Limb (tissue), 2 donors: ENCODE results near the gene NR1H2.
"Not testable (repeated sequence)": the region's sequence is repeated elsewhere in the genome, so short reads cannot be mapped to it uniquely, and the experiment has no call there.

Source experiments
- DNase-seq, 2 donors: peaks; one replicate each; pipeline ENCODE4 v3.0.0-alpha.2; 2016; ENCODE audit errors: extremely low spot score in 2 of 2

Gene NR1H2

DNA sequence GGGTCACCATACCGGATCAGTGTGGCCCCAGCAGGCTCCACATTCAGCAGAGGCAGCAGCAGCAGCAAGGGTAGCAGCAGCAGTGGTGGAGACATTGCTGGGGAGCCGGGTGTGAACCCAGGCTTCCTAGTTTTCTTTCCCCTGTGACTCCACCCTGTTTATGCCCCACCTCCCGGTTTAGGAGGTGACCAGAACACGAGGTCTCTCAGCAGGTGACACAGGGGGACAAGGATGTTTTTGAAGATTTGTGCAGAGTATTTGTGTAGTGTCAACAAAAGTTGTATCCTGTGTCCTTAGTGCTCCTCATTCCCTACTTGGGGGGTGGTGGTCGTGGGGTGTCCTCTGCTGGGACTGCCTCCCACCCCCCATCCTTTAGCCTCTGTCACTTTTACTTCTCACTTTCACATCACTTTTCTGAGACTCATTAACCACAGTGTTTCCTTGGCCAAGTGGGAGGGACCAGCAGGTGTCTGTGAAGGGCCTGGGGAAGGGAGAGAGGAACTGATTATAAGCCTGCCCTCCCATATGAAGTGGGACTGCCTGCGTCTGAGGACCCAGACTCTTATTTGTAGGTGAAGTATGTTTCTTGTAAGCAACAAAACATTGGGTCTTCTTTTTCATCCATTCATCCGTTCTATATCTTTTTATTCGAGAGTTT, 31.5 kb upstream of the NR1H2 start:
- no peak for DNase-seq

DNA sequence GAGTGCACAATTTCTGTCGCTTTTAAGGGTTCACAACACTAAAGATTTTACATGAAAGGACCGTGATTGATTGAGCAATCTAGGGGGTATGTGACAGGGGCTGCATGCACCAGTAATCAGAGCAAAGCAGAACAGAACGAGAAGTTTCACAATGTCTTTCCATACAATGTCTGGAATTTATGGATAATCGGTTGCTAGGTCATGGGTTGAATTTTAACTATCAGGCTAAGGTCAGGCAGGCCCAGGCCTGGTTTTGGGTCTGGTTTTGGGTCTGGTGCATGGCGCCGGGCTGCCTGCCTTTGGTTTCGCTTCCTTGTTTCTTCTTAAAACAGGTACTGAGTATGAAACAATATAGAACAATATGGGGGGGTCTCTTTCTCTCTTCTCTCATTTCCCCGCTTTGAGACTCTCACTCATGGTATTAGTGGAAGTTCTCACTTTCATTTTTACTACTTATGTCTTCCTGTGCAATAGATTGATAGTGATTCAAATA, 29.1 kb upstream of the NR1H2 start:
- DNase-seq = not testable (repeated sequence)

DNA sequence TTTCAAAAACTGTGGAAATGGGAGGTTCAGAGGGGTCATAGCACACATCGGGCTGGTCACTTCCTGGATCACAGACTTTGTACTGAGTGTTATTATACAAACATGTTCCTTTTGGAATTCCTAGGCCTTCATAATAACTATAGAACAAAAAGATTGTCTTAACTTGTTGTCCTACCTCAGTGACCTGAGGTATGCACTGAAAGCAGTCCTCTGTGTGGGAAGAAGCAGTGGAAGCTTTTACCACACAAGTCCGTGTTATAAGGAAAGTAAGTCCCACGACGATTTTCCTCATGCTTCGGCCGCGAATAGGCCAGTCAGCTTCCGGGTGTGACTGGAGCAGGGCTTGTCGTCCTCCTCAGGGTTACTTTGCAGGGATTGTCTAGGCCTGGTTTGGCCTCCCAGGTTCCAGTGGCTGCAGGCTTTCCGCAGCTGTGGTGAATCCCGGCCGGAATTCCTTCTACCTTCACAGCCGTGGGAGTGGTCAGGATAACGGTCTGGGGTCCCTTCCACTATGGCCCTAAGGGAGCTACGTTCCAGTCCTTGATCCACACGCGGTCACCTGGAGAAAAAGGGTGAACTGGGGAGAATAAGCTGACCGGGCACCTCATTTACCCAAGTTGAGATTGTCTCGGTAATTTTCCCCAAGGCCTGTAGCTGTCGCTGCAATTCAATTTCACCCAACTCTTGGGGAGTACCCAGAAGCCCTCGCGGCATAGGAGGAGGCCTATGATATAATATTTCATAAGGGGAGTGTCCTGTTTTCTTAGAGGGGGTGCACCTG, 26.8 kb upstream of the NR1H2 start:
- DNase-seq = no peak

DNA sequence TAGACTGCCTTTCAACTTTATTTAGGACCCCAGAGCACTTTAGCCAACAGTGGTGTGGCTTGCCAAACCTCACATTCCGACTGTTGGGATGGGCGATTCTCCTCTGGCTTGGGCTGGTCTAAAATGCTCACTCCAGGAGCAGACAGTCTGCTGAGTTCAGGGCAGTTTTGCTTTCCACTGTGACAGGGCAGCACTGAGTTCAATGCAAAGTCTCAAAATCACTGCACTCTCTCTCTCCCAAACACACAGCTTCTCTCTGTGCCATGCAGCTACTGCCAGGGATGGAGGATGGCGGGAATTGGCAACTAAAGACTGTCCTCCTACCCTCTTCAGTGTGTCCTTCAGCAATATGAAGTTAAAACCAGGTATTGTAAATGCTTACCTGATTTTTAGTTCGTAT, 24.0 kb upstream of the NR1H2 start:
- DNase-seq = no peak

DNA sequence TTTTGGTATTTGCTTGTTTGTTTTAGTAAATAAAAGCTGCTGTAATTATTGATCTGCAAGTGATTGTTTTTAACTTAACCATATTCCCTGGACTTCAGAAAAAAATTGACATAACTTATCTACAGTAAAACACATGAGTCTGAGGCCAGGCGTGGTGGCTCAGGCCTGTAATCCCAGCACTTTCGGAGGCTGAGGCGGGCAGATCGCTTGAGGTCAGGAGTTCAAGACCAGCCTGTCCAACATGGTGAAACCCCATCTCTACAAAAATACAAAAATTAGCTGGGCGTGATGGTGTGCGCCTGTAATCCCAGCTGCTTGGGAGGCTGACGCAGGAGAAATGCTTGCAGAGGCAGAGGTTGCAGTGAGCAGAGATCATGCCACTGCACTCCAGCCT, 22.8 kb upstream of the NR1H2 start:
- not testable (repeated sequence) for DNase-seq

DNA sequence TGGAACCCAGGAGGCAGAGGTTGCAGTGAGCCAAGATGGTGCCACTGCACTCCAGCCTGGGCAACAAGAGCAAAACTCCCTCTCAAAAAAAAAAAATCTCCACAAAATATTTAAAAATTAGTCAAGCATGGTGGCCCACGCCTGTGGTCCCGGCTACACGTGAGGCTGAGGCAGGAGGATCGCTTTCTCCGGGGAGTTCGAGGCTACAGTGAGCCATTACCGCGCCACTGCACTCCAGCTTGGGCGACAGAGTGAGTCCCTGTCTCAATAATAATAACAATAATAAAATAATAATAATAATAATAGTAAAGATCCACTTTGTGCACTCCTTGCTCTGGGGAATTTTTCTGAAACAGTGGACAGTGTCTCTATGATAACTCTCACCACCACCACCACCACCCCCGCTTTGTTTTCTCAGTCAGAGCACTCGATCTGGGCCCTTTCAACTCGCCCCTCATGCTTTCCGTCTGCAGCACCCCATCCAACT, 19.5 kb upstream of the NR1H2 start:
- DNase-seq = no peak

DNA sequence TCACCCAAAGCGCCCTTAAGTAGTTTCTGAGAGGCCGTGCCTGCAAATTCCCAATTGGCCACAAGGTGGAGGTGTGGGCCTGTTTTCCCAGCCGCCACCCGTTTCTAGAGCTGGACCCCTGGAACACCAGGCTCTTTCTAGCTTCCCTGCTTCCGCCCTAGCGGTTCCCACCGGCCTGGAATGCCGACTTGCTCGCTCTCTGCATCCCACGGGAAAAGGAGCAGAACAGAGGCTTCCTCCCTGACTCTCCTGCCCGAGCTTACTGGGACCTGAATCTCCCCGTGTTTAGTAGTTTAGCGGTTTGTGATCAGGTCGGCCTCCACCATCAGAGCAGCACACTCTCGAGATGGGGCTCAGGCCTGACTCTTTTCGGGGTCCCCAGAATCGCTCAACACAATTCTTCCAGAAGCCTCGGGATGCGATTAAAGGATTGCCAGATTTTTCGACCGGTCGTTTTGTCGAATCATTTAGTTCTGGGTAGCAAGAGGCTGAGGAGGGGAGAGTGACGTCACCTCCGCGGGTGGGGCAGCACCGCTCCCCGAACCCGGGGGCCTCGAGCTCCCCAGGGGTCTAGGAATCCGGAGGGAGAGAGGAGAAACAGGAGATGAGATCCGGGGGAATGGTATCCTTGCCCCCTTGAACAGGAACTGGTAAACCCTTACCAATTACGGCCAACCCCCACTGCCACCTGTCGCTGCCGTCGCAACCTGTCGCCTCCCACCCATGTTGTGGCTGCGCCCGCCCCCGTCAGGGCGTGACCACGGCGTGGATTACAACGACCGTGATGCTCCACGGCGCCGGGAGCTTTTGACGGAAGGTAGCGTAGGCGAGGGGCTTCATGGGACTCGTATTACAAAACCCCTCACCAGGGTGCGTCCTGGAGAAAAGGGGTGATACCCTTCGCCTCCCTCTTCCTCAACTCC, 18.8 kb upstream of the NR1H2 start:
- peak; percentile 43 to 83 for DNase-seq

DNA sequence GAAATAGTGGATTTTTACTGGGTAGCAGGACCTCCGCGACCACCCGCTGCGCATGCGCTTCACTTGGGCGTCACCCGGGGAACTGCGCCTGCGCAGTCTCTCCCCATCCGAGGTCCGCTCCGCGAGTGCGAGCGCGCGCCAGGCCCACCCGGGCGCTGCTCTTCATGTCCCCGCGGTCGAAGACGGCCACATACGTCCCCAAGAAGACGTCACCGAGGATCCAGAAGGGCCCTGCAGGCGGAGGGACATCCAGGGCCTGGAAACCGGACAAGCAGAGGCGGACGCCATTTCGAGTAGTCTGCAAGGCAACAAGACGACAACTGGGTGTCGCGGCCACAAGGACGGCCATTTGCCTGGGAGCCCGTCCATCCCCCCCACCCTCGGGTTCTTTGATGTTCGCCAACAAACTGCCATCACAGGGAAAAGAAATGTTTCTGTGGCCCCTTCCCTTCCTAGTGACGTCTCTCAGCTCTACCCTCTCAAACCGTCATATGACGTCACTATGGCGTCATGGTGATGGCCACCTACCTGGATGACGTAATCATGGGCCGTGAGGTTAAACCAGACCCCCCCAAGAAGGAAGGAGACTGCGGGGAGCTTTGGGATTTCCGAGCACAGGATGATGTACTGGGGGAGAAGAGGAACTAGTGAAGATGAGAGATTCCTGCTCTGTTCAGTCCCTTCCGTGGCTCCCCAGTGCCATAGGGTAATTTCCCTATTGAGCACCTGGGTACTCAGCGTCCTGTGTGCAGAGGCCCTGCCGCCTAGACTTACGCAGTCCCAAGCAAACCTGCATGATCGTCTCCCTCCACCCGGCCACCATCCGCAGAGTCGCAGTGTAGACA, 17.6 kb upstream of the NR1H2 start:
- DNase-seq = peak; percentile 76 to 85

DNA sequence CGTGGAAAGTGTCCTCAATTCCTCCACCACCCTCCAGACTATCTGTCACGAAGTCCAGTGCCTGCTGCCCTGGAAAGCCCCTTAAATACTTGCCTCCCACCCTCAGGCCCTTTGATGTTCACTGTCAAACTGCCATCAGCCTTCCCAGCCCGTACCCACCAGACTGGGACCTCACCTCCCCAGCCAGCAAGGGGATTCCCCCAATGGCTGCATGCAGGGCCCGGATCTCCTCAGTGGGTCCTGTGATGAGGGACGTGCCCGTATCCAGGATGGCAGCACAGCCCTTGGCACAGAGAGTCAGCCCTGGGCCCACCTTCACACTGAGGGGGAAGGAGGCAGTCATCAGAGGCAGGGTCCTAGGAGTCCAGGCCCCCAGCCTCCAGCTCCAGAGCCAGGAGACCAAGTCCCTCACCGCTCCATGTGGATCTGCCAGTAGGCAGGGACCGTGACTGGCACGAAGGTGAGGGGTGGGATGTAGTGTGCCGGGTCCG, 16.9 kb upstream of the NR1H2 start:
- no peak for DNase-seq

DNA sequence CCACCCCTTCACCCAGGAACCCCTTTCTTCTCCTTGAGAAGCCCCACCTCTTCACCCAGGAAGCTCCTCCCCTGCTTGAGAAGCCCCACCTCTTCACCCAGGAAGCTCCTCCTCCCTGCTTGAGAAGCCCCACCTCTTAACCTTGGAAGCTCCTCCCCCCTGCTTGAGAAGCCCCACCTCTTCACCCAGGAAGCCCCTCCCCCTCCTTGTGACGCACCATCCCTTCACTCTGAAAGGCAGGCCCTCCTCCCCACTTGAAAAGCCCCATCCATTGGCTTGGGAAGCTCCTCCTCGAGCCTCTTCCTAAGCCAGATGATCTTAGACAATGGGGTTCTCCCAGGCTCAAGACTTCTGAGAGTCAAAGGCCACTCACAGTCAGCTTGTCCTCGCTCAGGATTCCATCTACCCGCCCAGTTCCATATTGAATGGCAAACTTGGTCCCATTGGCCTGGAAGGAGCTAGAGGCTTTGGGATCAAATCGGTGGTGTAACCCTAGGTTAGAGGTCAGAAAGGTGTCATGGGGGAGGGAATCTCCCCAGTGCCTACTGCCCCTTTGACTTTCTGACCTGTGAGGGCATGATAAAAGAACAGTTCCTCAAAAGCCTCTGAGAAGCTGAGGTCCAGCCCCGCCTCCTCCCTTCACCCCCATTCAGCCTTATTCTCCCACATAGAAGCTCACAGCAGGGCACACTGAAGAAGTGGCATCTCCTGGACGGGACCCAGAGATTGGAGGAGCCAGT, 14.8 kb upstream of the NR1H2 start:
- DNase-seq = no peak

DNA sequence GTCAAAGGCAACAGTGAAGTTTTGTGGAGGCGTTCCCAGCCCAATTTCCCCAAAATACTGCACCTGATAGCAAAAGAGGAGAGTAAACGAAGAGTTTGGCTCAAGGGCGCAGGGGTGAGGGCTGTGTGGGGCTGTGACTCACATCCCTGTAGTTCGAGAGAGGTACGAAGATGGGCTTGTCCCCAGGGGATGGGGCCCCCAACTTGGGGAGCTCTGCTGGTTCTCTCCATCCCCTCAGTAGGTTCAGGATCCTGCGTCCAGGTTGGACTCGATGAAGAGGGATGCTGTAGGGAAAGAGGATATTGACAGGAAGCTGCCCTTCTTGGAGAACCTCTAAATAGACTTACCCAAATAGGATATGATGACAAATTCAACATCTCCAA, 14.2 kb upstream of the NR1H2 start:
- DNase-seq = no peak

DNA sequence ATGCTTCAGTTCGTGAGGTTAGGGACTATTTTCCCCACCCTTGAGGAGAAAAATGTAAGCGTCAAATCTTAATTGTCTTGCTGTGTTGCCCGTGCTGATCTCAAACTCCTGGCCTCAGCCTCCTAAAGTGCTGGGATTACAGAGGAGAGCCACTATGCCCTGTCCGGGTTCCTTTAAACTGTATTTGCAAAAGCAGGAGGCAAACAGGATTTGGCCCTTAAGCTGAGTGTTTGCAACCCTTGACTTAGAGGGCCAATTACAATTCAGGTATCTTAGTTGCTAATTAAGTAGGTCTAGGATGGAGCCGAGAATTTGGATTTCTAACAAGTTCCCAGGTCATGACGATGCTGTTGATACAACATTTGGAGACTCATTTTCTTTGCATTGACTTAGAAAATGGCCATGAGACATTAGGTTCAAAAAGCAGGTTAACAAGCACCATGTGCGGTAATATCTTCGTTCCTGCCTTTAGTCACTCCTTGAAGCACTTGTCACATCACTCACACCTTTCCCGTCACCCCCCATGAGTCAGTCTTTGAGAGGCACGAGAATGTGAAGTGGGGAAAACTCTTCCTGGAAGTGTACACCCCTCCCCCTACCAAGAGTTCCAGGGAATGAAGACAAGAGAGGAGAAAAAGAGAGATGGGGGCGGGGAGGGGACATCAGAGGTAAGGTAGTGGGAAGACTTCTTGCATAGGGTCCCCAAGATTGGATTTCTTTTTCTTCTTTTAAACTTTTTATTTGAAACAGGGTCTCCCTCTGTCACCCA, 13.4 kb upstream of the NR1H2 start:
- no peak for DNase-seq

DNA sequence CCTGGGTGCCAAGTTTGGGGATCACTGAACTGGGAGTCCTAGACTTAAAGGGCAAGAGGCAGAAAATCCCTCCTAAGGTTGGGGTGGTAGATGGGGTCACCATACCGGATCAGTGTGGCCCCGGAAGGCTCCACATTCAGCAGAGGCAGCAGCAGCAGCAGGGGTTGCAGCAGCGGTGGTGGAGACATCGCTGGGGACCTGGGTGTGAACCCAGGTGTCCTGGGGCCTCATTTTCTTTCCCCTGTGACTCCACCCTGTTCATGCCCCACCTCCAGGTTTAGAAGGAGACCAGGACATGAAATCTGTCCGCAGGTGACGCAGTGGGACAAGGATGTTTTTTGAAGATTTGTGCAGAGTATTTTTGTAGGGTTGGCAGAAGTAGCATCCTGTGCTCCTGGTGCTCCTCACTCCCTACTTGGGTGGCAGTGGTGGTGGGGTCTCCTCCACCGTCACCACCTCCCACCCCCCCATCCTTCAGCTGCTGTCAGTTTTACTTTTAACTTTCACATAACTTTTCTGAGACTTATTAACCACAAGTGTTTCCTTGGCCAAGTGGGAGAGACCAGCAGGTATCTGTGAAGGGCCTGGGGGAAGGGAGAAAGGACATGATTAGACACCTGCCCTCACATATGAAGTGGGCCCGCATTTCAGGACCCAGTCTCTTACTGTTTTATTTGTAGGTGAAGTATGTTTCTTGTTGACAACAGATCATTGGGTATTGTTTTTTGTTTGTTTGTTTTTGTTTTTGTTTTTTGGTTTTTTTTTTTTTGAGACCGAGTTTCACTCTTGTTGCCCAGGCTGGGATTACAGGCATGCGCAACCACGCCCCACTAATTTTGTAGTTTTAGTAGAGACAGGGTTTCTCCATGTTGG, 10.6 kb upstream of the NR1H2 start, which contains the start of gene NAPSA:
Gene NAPSA, minus strand, starts transcription at position 206 of the 873 bp plus-strand sequence. Its CDS starts 18 bp downstream, at position 188.
- no peak for DNase-seq

DNA sequence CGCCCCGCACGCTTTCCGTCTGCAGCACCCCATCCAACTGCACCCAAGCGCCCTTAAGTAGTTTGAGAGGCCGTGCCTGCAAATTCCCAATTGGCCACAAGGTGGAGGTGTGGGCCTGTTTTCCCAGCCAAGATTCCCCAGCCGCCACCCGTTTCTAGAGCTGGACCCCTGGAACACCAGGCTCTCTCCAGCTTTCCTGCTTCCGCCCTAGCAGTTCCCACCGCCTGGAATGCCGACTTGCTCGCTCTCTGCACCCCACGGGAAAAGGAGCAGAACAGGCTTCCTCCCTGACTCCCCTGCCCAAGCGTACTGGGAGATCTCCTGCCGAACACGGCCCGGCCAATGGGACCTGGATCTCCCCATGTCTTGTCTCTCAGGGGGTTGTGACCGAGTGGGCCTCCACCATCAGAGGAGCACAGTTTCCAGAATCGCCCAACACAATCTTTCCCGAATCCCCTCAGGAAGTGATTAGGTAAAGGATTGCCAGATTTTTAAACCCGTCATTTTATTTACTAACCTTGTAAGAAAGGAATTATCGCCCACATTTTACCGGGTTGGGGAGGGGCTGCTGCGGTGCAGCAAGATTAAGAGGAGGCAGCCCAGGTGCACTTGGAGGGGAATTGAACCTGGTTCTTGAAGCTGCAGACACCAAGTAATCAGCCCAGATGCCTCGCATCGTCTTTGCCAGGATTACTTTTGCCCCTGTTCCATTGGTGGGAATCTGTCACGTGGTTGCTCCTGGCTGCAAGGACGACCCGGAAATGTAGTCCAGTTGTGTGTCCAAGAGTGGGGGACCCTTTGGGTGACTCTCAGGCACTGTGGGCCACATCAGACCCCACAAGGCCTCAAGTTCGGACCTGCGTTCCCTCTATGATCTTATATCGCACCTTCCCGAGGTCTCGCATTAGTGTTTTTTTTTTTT, 7.3 kb upstream of the NR1H2 start:
- peak; percentile 79 to 91 for DNase-seq

DNA sequence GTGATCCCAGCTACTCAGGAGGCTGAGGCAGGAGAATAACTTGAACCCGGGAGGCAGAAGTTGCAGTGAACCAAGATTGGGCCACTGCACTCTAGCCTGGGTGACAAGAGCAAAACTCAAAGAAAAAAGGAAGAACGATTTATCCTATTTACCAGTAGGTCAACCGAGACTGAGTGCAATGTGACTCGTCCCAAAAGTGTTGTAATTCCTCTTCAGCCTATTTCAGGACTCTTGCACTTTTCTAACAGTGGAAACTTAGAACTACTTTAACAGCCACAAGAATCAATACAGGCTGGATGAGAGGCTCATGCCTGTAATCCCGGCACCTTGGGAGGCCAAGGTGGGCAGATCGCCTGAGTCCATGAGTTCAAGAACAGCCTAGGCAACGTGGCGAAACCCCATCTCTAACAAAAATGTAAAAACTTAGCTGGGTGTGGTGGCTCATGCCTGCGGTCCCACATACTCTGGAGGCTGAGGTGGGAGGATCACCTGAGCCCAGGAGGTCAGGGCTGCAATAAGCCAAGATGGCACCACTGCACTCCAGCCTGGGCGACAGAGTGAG, 4.3 kb upstream of the NR1H2 start:
- DNase-seq = no peak

DNA sequence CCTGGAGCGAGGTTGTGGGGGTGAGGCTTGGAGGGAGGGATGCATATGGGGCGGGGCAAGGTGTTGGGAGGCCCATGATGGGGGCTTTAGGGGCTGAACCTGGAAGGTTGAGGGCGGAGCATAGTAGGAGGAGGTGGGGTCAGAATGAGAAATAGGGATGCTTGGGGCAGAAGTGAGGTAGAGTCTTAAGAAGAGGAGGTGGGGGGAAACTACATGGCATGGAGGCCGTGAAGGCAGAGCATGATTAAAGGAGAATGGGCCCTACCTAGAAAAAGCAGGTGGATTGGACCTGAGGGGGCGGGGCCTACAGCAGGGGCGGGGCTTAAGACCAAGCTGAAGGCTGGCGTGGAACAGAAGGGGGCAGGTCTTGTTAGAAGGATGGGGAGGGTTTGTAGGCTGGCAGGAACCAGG, 799 bp downstream of the NR1H2 start:
- peak in 1 of 2 donors; percentile 58 for DNase-seq

DNA sequence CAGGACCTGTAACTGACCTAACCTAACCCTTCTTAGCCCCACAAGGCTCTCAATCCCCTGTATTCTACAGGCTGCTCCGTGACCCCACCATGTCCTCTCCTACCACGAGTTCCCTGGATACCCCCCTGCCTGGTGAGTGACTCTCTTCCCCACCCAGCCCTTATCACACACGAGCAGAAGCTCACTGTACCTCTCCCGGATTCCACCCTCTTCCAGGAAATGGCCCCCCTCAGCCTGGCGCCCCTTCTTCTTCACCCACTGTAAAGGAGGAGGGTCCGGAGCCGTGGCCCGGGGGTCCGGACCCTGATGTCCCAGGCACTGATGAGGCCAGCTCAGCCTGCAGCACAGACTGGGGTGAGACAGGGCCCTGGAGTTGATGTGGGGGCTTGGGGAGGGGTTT, 1.3 kb downstream of the NR1H2 start:
- peak in 1 of 2 donors; percentile 33 for DNase-seq
